Stomach (tissue), 4 donors: ENCODE measurements around the gene CARHSP1.

Experiments
- CTCF ChIP-seq, 7 experiments: fragments of 450-650 bp in 4 of 7; fragments of 200-600 bp in 3 of 7; sonication (generic) in 3 of 7; IDR thresholded peaks; one replicate each; pipeline ENCODE4 v1.5.1; 2016 to 2019; ENCODE audit warnings: antibody characterized with exemption in 7 of 7, control low read depth in 2 of 7, mild to moderate bottlenecking in 1 of 7
- EP300 ChIP-seq: sonication (generic); formaldehyde crosslinking; IDR thresholded peaks from one replicate; pipeline ENCODE4 v1.6.1; 2017; ENCODE audit warnings: antibody characterized with exemption
- POLR2A ChIP-seq, 4 donors: fragments of 450-650 bp; IDR thresholded peaks; one replicate each; pipeline ENCODE4 v1.6.1; 2016; ENCODE audit warnings: antibody characterized with exemption in 4 of 4, control low read depth in 2 of 4, mild to moderate bottlenecking in 1 of 4, moderate library complexity in 1 of 4

DNA sequence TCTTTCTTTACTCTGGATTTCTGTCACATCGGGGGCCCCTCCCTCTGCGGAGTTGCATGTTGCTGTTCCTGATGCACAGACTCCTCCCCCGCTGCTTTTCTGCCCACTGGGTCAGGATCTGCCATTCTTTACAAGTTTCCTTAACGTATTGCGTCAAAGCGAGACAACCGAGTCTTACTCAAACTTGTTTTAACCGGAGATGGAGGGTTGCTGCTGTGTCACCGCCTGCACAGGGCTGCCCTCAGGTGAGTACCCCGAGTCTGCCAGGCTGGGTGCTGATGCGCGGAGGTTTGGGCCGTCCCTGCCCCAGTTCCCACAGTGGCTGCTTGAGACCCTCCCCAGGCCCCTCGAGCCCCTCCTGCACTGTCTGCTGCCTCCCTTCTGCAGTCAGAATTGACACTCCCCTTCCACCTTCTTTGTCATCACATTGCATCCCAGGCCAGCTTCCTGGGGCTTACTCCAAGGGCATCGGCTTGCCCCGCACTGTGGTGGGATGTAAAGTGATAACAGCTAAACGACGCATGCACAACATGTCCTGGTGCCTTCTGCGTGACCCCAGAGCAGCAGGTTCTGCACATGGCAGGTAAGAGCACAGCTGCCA is 19.3 kb downstream of the CARHSP1 start:
- no peak for TF ChIP-seq CTCF (IDR thresholded peaks at IDR 0.05)
- TF ChIP-seq POLR2A (IDR thresholded peaks at IDR 0.05), result no peak
- no peak for TF ChIP-seq EP300
